Measurements from ENCODE around the gene PPIE. TPM values are rescaled to one million over a fixed set of nuclear protein-coding genes. Genes with fewer than 3 reads are reported as not detected.

The PPIE gene
- total and polyA plus RNA-seq, 10 donors, result 32.1 to 53.2 (median 41.1) TPM

DNA sequence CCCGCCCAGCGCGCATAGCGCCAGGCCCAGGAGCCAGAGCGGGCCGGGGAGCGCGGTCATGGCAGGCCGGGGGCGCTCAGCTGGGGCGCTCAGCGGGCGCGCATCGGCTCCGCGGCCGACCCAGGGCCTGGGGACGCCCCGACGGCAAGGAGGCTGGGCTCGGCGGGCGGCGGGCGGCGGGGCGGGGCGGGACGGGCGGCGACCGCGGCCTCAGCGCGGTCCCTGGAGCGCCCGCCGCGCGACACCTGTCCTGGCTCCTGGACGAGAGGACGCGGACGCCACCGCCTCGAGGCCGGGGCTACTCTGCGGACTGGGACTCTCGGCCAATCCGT lies 49.7 kb downstream of the PPIE start:
- H3K27me3 ChIP-seq (replicated peaks in 1 of 7), result peaks cover 0 to 47% (median 13%) of the 10 kb centered on the region in 7 donors

DNA sequence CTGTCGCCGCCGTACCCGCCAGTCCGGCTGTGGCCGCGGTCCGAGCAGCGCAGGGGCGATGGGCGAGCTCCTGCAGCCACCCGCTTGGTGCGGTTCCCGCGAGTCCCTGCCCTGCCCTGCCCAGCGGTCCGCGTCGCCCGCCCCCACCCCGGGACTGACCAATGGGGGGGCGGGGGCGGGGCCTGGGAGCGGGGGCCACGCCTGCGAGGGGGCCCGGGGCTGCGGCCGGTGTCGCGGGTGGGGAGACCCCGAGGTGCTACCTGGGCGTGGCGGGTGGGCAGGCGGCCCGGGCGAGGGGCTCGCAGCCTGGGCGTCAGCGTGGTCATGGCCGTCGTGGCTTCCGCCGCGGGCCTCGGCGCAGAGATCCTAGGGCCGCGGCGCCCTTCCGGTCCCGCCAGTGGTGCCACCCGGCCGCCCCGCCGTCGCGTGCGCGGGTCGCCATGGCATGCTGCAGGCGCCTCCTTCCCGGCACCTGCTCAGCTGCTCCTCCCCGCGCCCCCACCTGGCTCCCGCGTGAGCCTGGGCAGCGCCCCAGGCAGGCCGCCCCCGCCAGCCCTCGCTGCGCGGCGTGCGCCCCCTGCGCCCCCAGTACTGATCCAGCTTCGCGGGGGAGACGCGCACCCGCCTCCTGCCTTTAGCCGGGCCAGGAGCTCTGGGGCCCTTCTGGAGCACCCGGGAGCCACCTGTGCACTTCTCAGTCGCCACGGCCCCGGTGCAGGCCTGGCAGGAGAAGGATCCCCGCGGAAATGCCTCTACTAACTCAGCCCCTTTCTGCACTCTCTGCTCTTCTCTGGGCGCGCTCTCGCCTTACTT lies 50.3 kb downstream of the PPIE start, which contains the start of gene BMP8B:
Gene BMP8B (minus strand): TSS at position 108 of the 813 bp plus-strand sequence. CDS start 380 bp downstream, outside the sequence.
- Histone ChIP-seq H3K27me3 (replicated peaks in 1 of 7) (peaks cover 0 to 47% (median 13%) of the 10 kb centered on the region in 7 donors), H3K27ac (peak within 1 kb of the TSS in 4 of 8 donors; percentile 64 to 82 (median 76)), H3K36me3 (no peaks in the 10 kb centered on the region), H3K4me1 (peaks cover 0 to 38% (median 11%) of the 10 kb centered on the region in 6 donors), H3K9me3 (no peaks in the 10 kb centered on the region), H3K4me3 (peak within 1 kb of the TSS; percentile 37 to 87 (median 64))
- WGBS, 5 donors, result 1 to 13% (median 2%) methylated on average over 10 to 91 of the region's 91 CpGs
- intact Hi-C loops (cut with DNase I; ENCODE audit: low total_unique reads), result no loop called here
- no peak for TF ChIP-seq POLR2A (IDR thresholded peaks at IDR 0.05)
- peak in 2 of 3 donors; percentile 35 to 39 for TF ChIP-seq POLR2AphosphoS5 (IDR thresholded peaks at IDR 0.05)
- DNase-seq, result peak; percentile 89

More for the DNA sequence above, 49.7 kb downstream of the PPIE start:
- Histone ChIP-seq H3K4me1 (peaks cover 0 to 32% (median 11%) of the 10 kb centered on the region in 6 donors), H3K9me3 (no peaks in the 10 kb centered on the region), H3K27ac (peak overlapping the region in 4 of 8 donors; percentile 64 to 82 (median 76)), H3K36me3 (no peaks in the 10 kb centered on the region), H3K4me3 (peak overlapping the region; percentile 37 to 87 (median 64))
- DNase-seq, result no peak
- TF ChIP-seq POLR2A (IDR thresholded peaks at IDR 0.05) (no peak), POLR2AphosphoS5 (IDR thresholded peaks at IDR 0.05) (no peak)
- TF ChIP-seq, protein P1, sequence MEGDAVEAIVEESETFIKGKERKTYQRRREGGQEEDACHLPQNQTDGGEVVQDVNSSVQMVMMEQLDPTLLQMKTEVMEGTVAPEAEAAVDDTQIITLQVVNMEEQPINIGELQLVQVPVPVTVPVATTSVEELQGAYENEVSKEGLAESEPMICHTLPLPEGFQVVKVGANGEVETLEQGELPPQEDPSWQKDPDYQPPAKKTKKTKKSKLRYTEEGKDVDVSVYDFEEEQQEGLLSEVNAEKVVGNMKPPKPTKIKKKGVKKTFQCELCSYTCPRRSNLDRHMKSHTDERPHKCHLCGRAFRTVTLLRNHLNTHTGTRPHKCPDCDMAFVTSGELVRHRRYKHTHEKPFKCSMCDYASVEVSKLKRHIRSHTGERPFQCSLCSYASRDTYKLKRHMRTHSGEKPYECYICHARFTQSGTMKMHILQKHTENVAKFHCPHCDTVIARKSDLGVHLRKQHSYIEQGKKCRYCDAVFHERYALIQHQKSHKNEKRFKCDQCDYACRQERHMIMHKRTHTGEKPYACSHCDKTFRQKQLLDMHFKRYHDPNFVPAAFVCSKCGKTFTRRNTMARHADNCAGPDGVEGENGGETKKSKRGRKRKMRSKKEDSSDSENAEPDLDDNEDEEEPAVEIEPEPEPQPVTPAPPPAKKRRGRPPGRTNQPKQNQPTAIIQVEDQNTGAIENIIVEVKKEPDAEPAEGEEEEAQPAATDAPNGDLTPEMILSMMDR (IDR thresholded peaks at IDR 0.05 in 8 of 11, conservative IDR thresholded peaks at IDR 0.05 in 3 of 11), result no peak
- intact Hi-C loops (cut with DNase I; ENCODE audit: low total_unique reads), result no loop called here
- 0 to 6% (median 5%) methylated on average over 5 to 51 of the region's 51 CpGs; no CpG with 5 or more reads in 1 of the 5 donors for WGBS, 5 donors

DNA sequence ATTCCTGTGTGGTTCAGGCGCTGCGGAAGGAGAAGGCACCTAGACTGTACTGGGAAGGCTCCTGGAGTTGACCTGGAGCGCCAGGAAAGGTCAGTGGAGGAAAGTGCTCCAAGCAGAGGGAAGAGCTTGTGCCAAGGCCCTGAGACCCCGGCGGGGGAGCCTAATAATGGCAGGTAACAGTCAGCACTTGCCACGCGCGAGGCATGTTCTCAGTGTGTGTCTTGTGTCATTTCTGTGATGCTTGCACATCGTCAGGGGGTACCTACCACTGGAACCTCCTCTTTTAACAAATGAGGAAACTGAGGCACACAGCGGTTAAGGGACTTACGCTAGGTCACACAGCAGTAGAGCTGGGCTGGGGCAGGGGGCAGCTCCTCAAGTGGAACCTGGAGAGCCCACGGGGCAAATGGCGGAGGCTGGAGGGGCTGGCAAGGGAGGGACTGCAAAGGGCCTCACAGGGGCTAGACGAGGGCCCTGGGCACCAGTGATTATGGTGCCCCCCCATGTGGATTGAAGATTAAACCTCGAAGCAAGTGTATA lies 51.0 kb downstream of the PPIE start:
- intact Hi-C loops (cut with DNase I; ENCODE audit: low total_unique reads), result no loop called here
- Histone ChIP-seq H3K27ac (peak overlapping the region in 4 of 8 donors; percentile 64 to 82 (median 76)), H3K36me3 (no peaks in the 10 kb centered on the region), H3K4me1 (peaks cover 0 to 38% (median 11%) of the 10 kb centered on the region in 6 donors), H3K27me3 (replicated peaks in 1 of 7) (peaks cover 0 to 47% (median 13%) of the 10 kb centered on the region in 7 donors), H3K4me3 (peak overlapping the region in 7 of 8 donors; percentile 52 to 87 (median 68)), H3K9me3 (no peaks in the 10 kb centered on the region)
- no peak for DNase-seq
- no peak for TF ChIP-seq POLR2AphosphoS5 (IDR thresholded peaks at IDR 0.05)
- TF ChIP-seq, protein P1 (IDR thresholded peaks at IDR 0.05 in 8 of 11, conservative IDR thresholded peaks at IDR 0.05 in 3 of 11), result no peak
- no peak for TF ChIP-seq POLR2A (IDR thresholded peaks at IDR 0.05)
- 52 to 62% (median 54%) methylated on average over 15 of the region's 15 CpGs for WGBS, 5 donors

DNA sequence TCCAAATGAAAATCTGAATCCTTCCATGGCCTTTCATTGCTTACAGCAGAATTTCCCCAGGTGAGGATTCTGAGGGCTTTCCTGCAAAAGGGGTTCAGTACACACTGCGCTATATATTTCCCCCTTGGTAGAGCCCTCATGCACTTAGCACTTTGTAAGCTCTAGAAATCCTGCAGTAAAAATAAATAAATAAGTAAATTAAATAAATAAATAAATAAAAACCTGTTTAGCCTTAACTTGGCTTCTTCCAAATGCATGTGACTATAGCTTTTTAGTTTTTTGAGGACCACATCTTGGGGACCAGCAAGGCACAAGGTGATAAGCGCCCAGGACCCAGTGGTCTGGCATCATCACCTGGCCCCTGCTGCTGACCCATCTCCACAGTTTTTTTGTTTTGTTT lies 53.2 kb downstream of the PPIE start:
- intact Hi-C loops (cut with DNase I; ENCODE audit: low total_unique reads), result no loop called here
- peaks cover 0 to 38% (median 11%) of the 10 kb centered on the region in 6 donors for H3K4me1 ChIP-seq
- TF ChIP-seq POLR2A (IDR thresholded peaks at IDR 0.05), result no peak
- TF ChIP-seq, protein P1 (IDR thresholded peaks at IDR 0.05 in 8 of 11, conservative IDR thresholded peaks at IDR 0.05 in 3 of 11), result no peak
- TF ChIP-seq POLR2AphosphoS5 (IDR thresholded peaks at IDR 0.05), result no peak
- no peak overlapping the region for H3K4me3 ChIP-seq
- H3K27ac ChIP-seq, result no peak overlapping the region
- DNase-seq, result no peak
- WGBS, 5 donors, result 88 to 100% (median 96%) methylated on average over 2 of the region's 2 CpGs
- H3K9me3 ChIP-seq, result no peaks in the 10 kb centered on the region
- no peaks in the 10 kb centered on the region for H3K36me3 ChIP-seq
- H3K27me3 ChIP-seq (replicated peaks in 1 of 7), result peaks cover 0 to 40% (median 13%) of the 10 kb centered on the region in 7 donors

Data from spleen (tissue), 11 donors.